GM18858 (cell line): ENCODE data around the gene ARHGAP4.

ENCODE experiments used
- ATAC-seq: cut with Tn5 transposase; IDR thresholded peaks from one replicate; pipeline ENCODE4 v1.9.1; 2021; ENCODE audit not compliant: unreplicated experiment

The ARHGAP4 gene

GRCh38 chrX:153928846-153929245, 2.8 kb upstream of the ARHGAP4 start:
- ATAC-seq, result no peak

GRCh38 chrX:153927922-153928760, 2.1 kb upstream of the ARHGAP4 start:
- ATAC-seq, result peak; percentile 85

DNA sequence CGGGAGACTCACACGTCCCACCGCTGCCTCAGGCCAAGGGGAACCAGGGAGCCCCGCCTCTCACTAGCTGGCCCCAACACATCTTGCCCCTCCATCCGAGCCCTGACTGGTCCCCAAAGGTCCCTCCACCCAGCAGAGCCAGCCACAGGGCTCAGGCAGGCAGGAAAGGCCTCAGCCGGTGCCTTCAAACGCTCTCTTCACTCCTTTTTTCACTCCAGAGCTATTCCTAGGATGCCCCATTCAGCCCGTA, 1.5 kb upstream of the ARHGAP4 start:
- ATAC-seq, result no peak

- ATAC-seq, result peak; percentile 33
Observed at GRCh38 chrX:153926858-153927671, 1.0 kb upstream of the ARHGAP4 start.

DNA sequence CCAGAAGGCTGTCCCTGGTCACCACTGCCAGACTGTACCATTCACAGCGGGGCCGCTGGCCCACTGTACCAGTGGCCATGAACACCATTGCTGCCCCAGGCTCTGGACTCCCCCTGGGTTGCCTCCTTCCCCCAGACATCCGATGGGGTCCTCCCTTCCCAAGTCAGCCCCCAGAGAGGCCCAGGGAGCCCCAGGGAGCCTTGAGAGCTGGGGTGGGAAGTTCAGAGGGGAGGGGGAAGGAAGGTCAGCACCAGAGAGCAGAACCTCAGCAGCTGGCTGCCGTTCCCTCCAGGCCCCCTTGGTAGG, 441 bp upstream of the ARHGAP4 start:
- ATAC-seq, result no peak

DNA sequence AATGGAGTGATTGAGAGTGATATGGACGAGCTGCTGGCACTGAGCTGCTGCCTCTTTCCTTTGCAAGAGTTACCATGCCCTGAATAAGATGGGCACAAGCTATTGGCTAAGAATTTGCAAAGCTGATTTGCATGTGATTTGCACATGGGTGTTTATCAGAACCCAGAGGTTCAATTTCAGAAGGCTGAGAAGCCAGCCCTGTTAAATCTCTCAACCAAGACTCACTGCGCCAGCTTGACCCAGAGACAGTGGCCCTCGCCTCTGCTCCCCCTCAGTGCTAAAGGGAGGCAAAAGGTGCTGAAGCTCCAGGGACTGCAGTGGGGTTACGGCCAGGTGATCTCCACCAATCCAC, 701 bp downstream of the ARHGAP4 start:
- ATAC-seq, result no peak

DNA sequence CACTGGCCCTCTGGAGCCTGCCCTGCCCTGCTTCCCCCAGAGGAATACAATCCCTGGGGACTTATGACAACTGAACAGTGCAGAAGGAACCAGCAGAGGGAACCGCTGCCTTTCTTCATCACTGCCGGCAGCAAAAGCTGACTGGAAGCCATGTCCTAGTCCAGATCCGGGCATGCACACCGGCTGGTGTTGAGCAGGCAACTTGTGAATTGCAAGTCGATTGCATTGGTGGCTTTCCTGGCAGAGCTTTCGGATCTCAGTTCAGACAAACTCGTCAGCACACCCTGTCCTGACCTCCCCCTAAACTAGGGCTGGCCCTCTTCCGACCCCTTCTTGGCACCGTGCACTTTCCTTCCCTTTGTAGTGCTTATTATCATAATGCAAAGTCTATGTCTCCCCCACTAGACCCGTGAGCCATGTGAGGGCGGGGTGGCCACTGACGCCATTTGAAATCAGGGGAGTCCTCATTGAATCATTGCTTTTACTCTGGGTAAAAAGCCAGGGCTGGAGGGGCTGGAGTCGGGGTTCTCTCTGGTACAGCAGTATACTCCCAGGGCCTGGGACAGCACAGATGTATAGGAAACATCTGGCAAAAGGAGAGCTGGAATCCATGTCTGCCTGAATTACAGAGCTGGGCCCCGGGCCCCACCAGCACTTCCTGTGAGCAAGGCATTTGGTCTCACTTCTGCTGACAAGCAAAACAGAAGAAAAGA, 1.8 kb downstream of the ARHGAP4 start:
- no peak for ATAC-seq

DNA sequence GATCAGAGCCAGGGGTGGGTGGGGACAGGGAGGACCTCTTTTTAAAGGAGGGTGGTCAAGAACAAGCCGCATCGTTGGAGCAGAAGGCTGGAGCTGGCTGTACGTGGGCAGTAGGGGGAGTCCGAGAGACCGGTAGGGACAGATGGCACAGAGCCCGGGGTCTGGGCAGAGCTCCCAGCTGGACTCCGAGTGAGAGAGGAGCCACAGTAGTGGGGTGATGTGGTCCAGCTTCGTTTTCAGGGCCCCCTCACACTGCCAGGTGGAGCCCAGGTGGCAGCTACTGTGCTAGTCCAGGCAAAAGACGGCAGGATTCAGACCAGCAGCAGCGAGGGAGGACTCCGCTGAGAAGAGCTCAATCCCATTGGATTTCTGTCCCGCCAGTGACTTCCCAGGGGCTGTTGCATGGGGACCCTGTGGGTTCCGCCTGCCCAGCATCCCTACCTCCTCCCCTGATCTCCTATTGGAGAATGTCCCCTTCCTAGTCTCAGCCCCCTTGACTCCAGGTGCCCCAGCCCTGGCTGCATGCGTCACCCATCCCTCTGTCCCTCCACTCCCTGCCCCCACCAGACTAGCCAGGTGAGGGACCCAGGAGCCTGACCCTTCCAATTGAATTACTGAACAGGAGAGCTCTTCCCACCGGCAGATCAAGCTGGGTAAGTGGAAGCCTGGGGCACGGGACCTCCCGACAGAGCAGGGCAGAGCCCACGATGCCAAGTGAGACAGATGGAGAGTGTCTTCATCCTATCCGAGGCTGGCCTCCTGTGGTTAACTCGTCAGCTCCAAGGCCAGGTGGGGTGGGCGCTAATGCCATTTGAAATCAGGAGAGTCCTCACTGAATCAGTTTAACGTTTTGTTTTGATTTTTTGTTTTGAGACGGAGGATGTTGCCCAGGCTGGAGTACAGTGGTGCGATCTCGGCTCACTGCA, 2.9 kb downstream of the ARHGAP4 start:
- ATAC-seq, result no peak

DNA sequence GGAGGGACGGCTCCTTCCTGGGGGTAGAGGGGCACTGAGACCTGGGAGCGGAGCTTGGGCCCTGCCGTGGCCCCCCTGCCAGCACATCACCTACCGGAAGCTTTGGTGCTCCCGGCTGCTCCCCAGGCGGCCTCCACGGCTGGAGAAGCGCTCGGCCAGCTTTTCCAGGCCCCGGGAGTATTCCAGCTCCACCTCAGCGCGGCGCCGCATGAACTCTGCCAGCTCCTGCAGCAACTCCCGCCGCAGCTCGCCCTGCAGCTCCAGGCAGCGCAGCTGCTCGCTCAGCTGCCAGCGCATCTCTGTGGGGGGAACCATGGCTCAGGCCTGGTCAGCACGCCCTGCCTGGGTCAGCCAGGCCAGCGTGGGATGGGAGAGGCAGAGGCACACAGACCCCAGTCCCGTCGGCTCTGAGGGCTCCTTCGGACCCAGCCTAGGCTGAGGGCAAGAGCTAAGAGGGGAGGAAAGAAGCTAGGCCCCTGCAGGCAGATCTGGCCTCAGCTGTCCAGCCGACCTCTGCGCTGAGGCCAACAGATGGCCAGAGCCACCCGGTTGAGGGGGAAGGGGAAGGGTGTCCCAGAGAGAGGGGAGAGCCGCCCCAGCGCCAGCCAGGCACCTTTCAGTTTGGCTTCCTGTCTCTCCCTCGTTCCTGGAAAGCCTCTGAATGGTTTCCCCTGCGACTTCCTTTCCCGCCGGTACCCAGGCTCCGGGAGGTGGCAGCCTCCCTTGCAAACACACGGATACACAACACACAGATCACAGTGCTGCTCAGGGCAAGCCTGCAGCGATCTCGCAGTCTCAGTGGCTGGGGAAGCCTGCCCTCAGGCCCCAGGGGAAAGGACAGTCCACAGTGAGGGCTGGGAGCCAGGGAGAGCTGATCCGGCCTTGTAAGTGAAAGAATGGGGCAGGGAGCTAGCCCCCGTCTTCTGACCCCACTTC, 4.3 kb downstream of the ARHGAP4 start:
- ATAC-seq, result no peak

- no peak for ATAC-seq
Observed at GRCh38 chrX:153921070-153921469, 5.0 kb downstream of the ARHGAP4 start.

- no peak for ATAC-seq
Observed at GRCh38 chrX:153920546-153920945, 5.5 kb downstream of the ARHGAP4 start.

DNA sequence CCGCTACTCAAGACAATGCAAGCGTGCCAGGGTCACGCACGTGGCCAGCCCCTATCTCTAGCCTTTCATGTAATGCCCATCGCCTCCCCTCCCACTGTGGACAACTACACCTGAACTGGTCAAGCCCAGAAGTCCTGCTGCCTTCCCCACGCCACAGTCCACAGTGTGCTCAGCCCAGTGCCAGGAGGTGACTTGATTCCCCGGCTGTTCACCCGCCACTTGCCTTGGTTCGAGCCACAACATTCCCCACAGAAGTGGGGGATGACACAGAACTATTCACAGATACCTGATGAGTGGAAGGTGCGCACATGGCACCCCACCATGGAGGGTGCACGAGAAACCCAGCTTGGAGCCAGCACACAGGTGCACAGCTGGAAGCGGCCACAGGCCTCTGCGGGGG, 6.8 kb downstream of the ARHGAP4 start:
- no peak for ATAC-seq

DNA sequence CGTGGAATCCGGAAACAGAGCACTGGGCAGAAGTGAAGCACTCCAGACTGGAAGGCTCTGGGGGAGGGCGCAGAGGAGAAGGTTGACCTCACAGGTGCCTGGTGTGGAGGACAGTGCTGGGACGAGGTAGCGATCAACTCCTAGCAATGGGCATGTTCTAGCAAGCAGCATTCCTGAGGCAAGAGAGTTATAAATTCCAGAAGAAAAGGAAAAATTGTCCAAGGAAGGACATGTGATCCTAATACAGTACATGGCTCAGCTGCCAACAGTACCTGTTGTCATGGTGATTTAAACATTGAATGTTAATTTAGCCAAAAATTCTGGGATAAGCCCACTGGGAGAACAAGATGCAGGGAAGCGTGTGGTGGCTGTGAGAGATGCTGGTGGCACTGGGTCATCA, 8.2 kb downstream of the ARHGAP4 start:
- no peak for ATAC-seq

- no peak for ATAC-seq
Observed at GRCh38 chrX:153913701-153914100, 12.4 kb downstream of the ARHGAP4 start.

- ATAC-seq, result no peak
Observed at GRCh38 chrX:153913211-153913610, 12.9 kb downstream of the ARHGAP4 start.

DNA sequence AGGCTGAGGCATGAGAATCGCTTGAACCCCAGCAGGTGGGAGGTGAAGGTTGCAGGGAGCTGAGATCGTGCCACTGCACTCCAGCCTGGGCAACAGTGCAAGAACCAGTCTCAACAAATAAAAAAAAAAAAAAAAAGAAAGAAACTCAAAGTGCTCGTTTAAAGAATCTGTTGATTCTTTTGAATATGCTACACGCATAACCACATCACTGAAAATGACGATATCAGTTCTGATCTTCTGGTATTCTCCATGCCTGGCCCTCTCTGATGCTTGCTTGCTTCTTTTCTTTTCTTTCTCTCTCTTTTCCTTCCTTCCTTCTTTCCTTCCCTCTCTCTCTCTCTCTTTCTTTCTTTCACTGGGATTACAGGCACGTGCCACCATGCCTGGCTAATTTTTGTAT, 14.3 kb downstream of the ARHGAP4 start:
- no peak for ATAC-seq

GRCh38 chrX:153910446-153910845, 15.6 kb downstream of the ARHGAP4 start:
- no peak for ATAC-seq

DNA sequence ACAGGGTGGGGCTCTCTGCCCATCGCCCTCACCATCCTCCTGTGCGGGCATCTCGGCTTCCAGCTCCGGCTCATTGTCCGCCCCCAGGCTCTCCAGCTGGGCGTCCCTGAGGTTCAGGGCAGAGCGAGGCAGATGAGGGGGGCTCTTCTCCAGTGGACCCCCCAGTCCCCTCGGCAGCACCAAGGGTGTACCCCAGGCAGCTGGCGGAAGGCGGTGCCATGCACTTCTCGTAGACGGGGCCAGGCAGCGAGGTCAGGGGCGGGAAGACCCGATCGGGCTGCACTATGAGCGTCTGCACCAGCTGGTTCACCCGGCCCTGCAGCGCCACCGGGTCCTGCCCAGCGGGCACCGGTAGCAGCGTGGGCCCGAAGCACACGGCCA, 16.1 kb downstream of the ARHGAP4 start:
- ATAC-seq, result no peak

DNA sequence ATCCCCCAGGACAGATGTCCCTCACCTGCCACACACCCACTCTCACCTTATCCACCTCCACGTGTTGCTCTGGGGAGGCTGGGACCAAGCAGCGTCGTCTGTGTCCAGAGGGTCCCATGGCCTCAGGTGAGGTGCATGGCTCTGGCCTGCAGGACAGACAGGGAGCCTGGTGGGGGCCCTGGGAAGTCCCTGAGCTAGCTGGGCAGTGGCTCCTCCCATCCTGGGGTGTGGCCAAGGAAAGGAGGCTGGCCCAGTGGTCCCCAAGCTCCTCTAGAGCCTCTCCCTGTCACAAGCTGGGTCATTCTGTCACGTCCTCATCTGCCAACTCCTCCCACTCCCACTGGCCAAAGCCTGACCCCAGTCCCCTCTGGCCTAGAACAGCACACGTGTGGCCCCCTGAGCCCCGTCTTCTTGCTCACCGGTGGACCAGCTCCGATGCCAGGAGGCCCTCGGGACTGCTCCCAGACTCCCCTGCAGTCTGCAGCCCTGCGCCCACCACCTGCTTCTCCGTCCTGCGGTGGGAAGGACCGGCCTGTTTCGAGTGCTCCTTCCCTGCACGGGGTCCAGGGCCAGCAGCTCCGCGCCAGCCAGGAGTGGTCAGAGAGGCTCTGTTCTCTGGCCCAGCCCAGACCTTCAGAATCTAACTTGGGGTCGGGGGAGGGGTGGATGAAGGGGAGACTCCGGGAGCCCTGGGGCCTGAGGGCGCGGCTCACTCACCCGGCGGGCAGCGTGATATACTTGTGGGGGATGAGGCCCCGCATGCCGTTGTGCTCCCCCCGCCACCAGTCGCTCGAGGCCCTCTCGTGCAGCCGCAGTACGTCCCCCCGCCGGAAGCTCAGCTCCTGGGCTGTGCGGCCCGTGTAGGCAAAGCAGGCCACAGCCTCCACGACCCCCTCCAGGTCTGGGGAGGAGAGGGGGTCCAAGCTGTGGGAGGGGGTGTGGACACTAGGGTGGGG, 16.8 kb downstream of the ARHGAP4 start:
- ATAC-seq, result no peak
